ENCODE data around the gene NR0B2.

Gene NR0B2

DNA sequence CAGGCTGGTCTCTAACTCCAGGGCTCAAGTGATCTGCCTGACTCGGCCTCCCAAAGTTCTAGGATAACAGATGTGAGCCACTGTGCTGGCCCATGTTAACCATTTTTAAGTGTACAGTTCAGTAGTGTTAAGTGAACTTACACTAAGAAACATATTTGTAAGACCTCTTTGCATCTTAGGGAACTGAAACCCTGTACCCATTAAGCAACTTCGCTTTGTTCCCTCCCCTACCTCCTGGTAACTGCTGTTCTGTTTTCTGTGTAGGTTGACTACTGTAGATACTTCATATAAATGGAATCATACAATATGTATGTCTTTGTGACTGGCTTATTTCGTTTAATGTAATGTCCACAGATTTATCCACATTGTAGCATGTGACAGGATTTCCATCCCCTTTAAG, 18.8 kb upstream of the NR0B2 start:
- no peak for DNase-seq

DNA sequence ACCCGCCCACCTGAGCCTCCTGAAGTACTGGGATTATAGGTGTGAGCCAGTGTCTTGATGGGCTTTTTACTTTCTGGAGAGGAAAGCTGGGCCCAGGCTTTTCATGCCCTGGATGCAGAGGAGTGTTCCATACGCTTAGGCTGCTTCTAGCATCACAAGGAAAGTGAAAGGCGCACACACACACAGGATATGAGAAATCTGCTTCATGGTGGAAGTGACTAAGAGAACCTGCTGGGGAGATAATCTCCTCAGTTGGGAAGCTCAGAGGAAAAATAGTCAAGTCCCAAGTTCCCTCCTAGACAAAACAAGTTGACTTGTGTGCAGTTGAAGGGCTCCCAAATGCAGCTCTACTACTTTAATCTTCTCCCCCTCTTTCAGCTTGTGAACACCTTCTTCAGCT, 9.9 kb upstream of the NR0B2 start:
- DNase-seq = no peak

DNA sequence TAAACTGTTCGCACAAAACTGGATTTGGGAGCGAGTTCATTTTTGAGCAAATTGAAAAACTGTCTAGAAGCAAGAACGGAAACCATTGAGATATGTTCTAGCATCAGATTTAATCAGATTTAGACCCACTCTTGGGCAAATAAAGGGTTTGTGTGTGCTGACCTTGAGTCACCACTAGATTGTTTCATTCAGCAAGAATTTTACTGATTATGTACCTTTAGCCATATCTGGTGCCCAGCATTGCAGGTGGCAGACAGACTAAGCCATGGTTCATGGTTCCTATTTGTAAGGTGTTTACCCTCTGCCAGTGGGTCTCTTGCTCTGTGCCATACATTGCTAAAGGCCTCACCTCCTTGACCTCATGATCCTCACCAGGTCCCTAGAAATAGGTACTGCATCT, 9.1 kb upstream of the NR0B2 start:
- DNase-seq = no peak

DNA sequence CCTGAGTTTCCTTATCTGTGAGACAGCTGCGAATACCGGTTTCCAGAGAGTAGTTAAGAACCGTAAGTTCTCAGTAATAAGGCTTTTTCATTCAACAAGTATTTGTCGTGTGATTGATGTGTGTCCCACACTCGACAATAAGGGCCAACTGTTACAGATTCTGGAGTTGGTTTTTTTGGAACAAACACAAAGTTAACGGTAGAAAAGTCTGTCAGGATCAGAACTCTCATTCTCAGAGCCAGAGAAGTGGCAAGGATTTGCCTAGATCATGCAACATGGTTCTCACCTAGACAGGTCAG, 8.6 kb upstream of the NR0B2 start:
- no peak for DNase-seq

DNA sequence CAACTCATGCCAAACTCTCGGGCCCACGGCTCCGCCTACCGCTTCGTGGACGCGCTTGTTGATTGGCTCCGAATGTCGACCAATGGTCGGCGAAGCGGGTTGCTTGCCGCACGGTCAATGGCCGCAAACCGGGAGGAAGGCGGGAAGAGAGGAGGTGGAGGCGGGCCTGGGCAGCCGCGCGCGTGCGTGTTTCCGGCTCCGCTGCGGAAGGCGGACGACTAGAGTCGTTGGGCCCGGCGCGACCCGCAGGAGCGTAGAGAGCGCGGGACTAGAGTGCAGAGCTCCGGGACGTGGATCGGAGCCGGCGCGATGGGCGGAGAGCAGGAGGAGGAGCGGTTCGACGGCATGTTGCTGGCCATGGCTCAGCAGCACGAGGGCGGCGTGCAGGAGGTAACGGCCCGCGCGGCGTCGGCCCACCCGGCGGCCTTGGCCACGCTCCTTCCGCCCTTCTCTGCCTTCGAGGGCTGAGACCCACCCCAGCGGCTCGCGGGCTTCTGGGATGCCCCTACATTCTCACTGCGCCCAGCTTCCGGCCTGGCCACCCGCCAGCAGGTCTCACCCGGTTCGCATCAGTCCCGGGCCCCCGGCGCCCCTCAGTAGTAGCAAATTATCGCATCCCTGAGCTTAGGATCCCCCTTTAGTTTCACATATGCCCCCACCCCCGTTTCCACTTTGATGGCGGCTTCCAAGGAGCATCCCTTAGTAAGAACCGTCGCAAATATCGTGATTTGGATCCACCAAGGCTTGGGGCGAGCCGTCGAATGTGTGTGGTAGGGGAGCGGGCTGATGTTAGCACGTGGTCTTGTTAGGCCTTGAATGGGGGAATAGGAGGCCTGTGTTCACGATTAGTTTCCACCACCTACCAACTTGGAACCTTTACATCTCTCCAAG, 8.0 kb upstream of the NR0B2 start, which contains the start of gene NUDC:
Gene NUDC, plus strand, starts transcription at position 204 of the 891 bp plus-strand sequence. Its CDS starts 106 bp downstream, at position 310.
- DNase-seq = peak; percentile 42

DNA sequence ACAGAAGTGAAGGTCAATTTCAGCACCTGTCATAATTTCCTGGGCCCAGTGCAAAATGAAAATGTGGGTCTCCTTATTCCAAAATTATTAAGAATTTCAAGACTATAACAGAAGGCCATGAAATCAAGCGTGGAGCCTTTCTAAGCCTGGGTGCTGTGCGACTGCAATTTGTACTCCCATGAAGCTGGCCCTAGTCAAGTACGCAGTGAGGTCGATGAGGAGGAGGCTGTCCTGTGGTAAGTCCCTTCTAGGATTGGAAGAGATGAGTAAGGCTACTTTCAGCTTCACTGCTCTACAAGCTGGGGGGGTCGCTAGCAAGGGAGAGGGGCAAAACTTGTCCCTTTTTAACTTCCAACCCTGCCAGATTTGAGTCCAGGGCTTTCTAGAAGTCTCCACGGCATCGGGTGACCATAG, 7.4 kb upstream of the NR0B2 start:
- no peak for DNase-seq

DNA sequence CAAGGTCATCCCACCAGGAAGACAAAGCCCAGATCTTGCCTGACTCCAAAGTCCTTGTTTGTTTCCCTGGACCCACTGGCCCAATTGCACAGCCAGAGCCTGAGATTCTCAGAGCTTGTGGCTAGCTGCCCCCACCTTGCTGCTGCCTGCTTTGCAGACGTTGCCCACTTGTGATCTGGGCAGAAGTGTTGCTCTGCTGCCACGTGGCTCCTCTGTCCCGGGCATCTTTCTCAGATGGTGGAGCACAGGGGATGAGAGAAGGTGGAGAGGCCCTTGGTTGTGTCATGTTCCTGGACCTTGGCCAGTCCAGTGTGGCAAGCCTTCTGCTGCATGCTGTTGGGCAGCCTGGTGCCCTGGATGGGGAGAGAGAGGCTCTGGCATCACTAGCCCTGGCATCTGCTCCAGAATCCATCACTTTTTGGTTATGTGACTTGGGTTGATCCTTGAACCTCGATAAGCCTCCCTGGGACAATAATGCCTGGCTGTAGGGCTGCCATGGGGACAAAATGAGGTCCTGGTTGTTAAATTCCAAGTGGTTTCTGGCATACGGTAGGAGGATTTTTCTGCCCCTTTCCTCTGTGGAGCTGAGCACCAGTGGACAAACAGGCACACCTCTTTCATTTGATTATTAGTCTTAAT, 1.5 kb upstream of the NR0B2 start:
- no peak for DNase-seq

DNA sequence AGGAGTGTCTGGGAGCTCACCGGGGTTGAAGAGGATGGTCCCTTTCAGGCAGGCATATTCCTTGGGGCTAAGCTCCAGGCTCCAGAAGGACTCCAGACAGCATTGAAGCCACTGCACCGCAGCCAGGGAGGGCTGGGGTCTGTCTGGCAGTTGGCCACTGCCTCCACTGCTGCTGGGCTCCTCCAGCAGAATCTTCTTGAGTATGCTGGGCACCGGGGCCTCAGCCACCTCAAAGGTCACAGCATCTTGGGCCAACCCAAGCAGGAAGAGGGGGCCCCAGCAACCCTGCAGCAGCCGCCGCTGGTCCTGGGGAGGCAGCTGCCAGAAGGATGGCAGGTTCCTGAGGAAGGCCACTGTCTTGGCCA, 404 bp downstream of the NR0B2 start:
- no peak for DNase-seq

DNA sequence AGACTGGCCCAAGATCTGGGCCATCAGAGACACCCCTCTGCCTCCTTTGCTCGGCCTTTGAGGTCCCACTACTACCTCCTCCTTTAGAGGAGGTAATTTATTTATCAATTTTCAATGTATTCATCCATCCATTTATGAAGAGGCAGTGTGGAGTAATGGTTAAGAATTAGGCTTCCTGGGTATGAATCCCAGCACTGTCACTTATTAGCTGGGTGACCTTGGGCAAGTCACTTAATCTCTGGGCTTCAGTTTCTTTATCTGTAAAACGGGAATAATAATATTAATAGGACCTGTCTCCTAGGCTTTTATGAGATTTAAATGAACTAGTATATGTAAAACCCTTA, 1.7 kb downstream of the NR0B2 start:
- DNase-seq = no peak

DNA sequence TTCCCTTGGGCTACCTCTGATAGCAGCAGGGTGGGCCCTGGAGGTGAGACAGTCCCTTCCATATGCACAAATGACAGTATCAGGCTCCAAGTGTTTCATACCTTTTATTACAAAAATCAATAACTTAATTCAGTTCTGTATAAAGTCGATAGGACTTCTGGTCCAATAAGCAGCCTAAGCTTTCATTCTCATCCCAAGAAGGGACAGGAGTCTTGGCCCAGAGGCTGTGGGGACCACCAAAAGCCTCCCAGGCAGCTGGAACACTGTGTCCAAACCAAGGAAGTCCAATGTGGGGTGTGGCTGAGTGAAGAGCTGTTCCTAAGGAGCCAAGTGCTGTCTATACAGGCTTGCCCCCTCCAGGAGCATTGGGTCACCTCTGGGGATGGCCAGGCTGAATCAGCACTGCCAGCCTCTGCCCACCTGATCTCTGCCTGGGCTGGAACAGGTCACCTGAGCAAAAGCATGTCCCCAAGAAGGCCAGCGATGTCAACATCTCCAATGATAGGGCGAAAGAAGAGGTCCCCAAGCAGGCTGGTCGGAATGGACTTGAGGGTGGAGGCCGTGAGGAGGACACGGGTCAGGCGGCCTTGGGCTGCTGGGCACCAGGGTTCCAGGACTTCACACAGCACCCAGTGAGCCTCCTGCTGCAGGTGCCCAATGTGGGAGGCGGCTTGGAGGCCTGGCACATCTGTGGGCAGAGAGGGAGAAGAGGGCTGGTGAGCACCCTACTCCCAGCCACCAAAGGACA, 2.2 kb downstream of the NR0B2 start:
- no peak for DNase-seq

DNA sequence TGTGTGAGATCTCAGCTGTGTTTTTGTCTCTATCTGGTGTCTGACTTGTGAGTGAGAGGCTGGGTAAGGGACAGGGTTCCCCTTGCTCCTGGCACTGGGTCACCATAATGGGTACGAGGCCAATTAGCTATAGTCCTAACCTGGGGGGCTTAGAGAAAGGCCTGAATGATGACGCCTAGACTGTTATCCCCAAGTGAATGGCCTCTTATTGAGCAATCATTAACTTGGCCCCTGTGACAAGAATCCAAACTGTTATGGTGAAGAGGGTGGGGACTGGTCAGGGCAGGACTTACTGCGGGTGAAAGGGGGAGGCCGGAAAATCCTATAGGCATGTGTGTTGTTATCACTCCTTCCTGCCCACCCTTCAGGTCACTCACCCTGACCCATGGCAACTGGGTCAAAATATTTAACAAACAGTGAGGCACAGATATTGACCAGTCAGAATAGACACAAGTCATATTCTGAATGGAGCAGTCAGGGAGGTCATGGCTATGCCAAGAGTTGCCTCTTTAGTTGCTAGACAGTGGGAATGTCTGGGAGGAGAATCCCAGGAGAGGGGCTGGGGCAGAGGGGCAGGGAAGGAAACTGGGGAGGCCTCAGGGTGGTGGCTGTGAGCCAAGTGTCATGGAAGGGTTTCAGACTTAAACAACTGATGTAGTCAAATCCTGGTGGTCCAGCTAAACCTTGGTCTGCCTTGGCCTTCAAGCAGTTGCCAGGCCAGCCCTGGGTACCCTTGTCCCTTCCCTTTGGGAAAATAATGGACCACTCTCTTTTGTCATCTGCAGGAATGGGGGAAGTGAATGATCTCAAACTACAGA, 3.2 kb downstream of the NR0B2 start:
- no peak for DNase-seq

DNA sequence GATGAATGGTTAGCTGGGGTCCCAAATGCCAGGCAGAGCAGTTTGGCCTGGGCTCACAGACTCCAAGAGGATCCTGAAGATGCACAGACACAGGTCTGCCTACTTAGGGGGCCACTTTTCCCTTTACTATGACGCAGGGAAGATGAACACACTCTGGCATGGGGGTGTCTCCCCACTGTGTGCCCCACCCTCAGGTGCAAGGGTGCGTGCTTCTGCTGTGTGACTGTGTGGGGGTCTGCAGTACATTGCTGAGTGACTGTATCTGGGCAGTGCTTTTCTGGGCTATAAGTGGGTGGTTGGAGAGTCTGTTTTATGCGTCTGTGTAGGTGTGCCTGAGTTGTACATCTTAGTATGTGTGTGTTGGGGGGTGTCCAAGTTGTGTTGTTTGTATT, 3.8 kb downstream of the NR0B2 start:
- DNase-seq = no peak

DNA sequence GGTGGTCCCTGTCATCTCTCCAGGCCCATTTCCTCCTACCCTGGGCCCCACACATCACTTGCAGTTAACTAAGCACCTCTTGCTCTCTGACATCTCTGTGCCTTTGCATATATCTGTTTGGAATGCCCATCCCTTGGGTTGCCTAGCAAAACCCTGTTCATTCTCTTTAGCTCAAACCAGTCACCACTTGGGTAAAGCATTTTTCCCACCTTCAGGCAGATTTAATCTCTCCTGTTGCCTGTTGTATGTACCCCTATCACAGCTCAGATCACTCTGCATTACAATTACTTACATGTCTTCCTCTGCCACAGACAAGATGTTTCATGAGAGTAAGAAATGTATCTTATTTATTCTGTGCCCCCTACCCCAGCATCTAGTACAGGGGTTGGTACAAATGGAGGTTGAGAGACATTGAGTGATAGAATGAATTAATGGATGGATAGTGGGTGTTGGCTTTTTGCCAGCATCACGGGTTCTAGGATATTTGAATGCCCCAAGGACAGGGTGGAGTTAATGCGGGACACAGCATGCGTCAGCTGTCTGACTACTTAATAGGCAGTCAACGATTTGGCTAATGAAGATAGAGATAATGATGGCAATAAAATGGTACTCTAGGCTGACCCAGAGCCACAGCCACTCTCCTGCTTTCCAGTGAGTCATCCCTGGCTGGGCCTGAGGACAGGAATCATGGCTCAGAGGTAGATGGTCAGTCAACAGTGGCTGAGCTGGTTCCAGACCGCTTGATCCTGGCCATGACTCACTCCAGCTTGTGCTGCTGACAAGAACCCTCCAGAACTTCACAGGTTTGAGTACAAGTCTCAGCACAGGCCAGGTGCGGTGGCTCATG, 6.5 kb downstream of the NR0B2 start:
- no peak for DNase-seq

DNA sequence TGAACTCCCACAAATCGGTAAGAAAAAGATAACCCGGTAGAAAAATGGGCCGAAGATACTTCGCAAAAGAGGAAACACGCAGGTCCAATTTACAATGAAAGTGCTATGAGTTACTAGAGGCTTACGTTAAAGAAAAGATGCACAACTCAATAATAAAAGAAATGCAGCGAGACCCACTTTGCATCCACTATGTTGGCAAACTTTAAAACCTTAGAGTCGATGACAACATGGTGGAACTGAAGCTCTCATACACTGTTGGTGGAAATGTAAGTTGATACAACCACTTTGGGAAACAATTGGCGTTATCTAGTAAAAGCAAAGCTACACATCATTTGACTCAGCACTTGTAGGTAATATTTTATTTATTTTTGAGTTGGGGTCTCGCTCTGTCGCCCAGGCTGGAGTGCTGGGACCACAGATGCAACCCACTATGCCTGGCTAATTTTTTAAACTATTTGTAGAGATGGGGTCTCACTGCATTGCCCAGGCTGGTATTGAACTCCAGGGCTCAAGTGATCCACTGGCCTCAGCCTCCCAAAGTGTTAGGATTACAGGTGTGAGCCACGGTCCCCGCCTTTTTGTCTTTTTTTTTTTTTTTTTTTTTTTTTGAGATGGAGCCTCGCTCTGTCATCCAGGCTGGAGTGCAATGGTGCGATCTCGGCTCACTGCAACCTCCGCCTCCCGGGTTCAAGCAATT, 12.8 kb downstream of the NR0B2 start:
- DNase-seq = no peak

DNA sequence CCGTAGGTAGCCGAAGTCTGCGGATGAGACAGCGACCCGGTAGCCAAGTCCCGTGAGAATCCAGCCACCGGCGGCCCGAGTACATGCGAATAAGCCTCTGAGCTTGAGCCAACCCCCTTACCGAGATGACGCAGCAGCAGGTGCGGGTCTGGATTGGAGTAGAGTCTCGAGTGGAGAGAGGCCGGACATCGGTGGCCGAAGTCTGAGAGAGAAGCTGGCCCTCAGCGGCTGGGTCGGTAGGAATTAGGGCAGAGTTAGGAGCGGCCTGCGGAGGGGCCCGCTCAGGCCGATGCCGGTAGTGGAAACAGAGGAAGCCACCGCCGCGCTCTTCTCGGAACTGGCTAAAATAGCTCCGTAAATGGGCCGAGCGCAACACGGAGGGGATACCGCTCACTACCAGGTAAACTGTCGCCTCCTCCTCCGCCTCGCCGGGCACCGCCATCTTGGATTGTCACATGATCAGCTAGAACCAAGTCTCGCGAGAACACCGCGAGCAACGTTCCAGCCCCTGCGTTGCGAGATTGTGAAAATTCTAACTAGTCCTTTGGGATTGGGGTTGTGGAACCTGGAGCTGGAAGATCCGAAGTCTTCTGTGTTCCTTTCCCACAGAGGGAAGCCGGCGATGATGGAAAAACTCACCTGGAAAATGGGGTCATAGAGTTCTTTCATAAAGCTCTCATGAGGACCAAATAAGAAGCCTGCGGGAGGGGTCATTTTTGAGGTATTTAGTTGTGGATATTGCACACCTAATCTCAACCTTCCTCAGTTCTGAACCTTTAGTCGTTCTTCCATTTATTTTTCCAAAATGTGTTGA, 13.6 kb downstream of the NR0B2 start, which contains the start of gene GPATCH3:
Gene GPATCH3, minus strand, starts transcription at position 467 of the 814 bp plus-strand sequence. Its CDS starts 25 bp downstream, at position 442.
- peak; percentile 15 for DNase-seq

DNA sequence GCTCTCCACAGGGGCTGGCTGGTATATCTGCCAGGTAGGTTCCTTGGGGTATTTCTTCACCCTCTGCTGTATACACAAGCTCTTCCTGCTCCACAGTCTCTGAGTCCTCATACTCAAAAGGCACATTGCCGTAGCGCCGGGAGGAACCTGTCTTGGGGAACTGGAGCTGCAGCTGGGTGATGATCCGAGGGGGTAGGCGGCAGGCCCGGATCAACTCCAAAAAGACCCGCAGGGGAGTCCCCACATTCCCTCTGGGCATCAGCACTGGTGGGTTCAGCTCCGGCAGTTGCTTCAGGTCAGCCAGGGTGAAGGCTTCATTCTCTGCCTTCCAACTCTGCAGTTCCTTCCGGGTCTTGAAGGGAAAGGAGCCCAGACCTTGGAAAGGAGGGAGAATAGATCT, 16.4 kb downstream of the NR0B2 start:
- DNase-seq = no peak

DNA sequence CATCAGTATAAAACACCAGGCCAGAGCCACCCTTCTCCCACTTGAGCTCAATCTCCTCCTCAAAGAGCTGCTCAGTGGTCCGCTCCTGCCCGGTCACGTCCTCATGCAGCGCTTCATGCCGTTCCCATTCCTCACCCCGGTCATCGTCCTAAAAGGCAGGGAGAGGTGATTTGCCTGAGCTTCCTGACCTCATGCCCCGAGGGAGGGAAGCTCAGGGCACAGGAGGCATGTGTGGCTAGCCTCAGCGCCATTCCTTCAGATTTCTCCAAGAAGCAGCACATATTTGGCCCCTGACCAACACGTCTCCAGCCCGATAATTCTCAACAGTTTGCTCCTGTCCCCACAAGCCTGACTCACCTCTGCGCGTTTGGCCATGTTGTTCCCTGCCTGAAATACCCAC, 19.5 kb downstream of the NR0B2 start:
- DNase-seq = no peak

DNA sequence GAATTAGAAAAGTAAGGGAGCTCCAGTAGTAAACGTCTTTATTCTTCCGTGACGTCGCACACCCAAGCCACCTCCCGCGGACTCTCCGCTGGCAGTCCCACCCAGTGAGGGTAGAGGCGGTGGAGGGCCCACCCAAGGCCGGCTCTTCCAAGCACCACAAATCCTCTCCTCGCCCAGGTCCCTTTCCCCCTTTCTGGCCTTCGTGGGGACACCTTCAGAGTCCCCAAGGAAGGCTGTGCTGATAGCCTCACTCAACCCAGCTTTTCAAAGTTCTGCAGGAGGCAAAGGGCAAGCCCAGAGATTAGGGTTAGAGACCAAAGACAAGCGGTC, 23.3 kb downstream of the NR0B2 start:
- DNase-seq = no peak

DNA sequence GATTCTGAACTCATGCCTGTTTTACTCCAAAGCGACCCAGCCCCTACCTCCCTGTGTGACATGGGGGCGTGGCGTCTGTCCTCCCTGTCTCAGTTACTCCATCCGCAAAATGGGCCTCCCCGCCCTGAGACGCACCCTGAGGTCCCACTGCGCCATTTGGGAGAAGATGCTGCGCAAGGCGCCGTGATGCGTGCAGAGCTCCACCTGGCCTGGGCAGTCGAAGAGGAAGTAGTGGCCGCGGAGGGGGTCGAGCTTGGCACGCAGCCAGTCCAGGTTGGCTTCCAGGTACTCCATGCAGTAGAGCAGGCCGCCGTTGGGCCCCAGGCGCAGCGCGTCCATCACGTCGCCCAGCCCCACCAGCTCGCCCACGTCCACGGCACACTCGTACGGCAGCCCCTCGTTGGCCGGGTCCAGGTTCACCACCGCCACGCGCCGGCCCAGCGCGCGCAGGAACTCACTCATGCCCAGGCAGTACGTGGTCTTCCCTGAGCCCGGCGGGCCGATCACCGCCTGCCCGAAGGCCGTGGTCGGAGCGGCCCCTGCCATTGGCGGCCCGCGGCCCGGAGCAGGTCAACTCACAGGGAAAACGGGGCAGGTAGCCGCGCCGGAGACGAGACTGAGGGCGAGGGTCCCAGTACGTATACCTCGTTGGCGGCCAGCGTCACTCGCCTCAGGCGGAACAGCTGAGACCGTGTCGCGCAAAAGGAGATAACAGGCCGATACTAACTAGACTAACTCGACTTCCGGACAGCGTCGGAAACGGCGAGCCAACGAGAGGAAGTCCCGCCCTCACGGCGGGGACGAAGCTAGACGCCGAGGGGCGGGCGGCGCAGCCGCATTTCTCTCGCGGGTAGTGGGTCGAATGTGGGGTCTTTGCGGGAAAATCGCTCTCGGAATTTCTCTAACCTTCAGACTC, 24.0 kb downstream of the NR0B2 start, which contains the start of gene GPN2:
Gene GPN2, minus strand, starts transcription at position 733 of the 916 bp plus-strand sequence. Its CDS starts 187 bp downstream, at position 546.
- no peak for DNase-seq
